Measurements from ENCODE around the gene CCNY.

DNA sequence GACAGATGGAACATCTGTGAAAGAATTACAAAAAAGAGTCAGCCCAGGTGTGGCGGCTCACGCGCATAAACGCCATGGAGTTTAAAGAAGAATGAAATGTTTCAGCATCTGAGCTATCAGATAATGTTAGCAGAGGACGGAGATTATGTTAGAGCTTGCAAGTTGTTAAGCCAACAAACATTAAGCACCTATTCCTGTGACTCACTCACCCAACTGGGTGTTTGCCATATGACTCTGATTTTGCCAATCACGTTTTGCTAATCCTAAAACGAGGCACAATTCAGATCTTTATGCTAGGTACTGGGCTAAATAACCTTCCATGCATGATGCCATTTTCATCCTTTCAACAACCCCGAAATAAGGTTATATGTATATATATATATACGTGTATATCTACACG is 29.0 kb upstream of the CCNY start:
- TF ChIP-seq, protein P1, sequence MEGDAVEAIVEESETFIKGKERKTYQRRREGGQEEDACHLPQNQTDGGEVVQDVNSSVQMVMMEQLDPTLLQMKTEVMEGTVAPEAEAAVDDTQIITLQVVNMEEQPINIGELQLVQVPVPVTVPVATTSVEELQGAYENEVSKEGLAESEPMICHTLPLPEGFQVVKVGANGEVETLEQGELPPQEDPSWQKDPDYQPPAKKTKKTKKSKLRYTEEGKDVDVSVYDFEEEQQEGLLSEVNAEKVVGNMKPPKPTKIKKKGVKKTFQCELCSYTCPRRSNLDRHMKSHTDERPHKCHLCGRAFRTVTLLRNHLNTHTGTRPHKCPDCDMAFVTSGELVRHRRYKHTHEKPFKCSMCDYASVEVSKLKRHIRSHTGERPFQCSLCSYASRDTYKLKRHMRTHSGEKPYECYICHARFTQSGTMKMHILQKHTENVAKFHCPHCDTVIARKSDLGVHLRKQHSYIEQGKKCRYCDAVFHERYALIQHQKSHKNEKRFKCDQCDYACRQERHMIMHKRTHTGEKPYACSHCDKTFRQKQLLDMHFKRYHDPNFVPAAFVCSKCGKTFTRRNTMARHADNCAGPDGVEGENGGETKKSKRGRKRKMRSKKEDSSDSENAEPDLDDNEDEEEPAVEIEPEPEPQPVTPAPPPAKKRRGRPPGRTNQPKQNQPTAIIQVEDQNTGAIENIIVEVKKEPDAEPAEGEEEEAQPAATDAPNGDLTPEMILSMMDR (conservative IDR thresholded peaks at IDR 0.05; ENCODE audit: low read depth, low read length): no peak
- TF ChIP-seq, protein P2, sequence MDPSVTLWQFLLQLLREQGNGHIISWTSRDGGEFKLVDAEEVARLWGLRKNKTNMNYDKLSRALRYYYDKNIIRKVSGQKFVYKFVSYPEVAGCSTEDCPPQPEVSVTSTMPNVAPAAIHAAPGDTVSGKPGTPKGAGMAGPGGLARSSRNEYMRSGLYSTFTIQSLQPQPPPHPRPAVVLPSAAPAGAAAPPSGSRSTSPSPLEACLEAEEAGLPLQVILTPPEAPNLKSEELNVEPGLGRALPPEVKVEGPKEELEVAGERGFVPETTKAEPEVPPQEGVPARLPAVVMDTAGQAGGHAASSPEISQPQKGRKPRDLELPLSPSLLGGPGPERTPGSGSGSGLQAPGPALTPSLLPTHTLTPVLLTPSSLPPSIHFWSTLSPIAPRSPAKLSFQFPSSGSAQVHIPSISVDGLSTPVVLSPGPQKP (IDR thresholded peaks at IDR 0.05; ENCODE audit: borderline replicate concordance, low read depth, low read length): no peak
- no peak for TF ChIP-seq CHD1 (IDR thresholded peaks at IDR 0.05; ENCODE audit: low read depth, low read length)
- TF ChIP-seq CEBPB (IDR thresholded peaks at IDR 0.05; ENCODE audit: low read depth, low read length): no peak
- TF ChIP-seq POLR2A (IDR thresholded peaks at IDR 0.05; ENCODE audit: low read depth, low read length): no peak
